ENCODE measurements around the gene ROPN1B.
A peak's percentile ranks its signal among the peaks of the same experiment; 100 is the strongest.
"Not testable (repeated sequence)": the region's sequence is repeated elsewhere in the genome, so short reads cannot be mapped to it uniquely, and the experiment has no call there.

The ROPN1B gene

DNA sequence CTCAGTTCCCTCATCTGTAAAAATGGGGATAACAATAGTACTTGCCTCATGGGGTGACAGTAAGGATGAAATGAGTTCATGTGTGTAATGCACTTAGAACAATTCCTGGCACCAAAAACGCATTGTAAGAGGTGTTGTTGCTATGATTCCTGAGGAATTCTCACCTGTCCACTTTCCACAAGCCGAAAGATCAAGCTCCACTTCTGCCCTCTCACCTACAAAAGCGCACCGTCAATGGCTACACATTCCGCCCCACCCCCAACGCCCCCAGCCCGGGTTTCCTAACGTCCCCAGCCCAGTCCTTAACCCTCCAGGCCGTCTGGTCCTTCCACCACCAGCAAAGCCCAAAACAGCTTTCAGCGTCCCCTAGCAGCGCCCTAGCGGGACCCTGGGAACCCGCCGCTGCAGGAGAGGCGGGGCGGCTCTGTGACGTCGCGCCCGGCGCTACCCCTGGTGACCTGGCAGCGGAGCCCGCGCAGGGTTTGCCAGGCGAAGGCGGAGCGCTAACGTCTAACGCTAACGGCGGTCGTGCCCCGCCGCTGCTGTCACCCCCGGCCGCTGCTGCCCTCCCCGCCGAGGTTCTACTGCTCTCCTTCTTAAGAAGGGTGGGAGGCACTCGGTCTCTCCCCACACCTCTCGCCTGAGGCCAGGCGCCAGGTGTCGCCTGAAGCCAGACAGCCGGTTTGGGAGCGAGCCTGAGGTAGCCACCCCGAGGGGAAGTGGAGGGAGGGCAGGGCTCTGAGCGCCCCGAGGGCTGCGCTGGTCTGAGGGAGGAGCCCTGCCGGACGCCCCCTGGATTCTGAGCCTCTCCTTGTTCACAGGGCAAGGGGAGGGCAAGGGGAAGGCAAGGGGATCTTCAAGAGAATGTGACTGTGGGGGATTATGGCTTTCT, at the start of gene ROPN1B:
Gene ROPN1B (plus strand): TSS at position 478 of the 892 bp plus-strand sequence. CDS start 2,877 bp downstream, outside the sequence.
- DNase-seq: not testable (repeated sequence)

- not testable (repeated sequence) for DNase-seq
These were observed 48.8 kb upstream of the ROPN1B start for GRCh38 chr3:125920191-125920590.

DNA sequence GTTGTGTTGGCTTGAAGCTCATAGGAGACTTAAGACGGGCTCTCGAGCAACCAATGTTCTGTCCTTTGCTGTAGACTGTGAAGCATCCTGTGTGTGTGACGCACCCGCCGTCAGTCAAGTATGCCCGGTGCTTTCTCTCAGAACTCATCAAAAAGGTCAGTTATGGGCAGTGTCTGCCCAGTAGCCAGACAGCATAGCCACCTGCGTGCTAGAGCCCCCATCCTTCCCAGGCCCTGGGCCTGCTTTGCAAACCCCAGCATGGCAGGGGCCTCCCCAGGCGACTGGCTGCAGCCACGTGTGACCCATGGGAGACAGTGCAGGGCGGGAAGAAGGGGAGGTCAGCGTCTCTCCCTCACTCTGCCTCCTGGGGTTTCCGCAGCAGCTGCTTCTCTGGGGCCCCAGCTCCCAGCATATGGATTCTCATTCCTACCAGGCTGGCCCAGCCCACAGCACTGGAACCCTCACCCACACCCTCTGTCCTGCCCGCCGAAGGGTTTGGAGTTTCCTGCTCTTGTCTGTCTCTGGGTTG, 48.2 kb upstream of the ROPN1B start:
- not testable (repeated sequence) for DNase-seq

- DNase-seq: peak; percentile 35
These were observed 47.3 kb upstream of the ROPN1B start for GRCh38 chr3:125921712-125922111.

- not testable (repeated sequence) for DNase-seq
These were observed 45.5 kb upstream of the ROPN1B start for GRCh38 chr3:125923324-125924115.

- DNase-seq: not testable (repeated sequence)
These were observed 44.7 kb upstream of the ROPN1B start for GRCh38 chr3:125924276-125924675.

- not testable (repeated sequence) for DNase-seq
These were observed 43.3 kb upstream of the ROPN1B start for GRCh38 chr3:125925727-125926126.

DNA sequence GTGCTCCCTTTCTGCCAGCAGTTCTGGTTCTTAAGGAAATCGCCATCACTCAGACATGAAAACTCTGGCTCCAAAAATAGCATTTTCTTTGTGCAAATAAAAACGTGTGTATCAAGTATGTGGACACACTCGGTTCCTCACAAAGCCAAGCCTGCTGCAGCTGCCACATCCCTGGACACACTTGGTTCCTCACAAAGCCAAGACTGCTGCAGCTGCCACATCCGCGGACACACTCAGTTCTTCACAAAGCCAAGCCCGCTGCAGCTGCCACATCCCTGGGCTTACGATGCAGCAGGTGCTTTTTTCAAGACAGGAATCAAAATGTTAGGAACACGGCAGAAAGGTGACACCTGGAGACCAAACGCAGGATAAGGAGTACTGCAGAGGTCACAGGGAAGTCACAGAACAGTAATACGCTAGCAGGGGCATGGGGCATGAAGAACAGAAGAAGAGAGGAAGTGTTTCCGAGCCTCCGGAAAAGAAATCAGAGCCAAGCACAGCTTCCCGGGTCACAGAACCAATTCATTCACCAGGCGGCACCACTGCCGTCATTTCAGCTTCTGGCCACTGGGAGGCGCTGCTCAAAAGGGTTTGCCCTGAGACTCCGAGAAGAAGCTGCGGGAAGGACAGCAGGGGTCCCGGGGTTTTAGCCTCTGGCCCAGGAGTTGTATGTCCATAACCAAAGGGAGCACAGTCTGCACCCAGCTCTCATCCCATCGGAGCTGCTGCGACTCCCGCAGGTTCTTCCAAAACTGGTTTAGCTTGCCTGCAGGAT, 40.0 kb upstream of the ROPN1B start:
- peak; percentile 37 for DNase-seq

- not testable (repeated sequence) for DNase-seq
These were observed 39.2 kb upstream of the ROPN1B start for GRCh38 chr3:125929765-125930164.

DNA sequence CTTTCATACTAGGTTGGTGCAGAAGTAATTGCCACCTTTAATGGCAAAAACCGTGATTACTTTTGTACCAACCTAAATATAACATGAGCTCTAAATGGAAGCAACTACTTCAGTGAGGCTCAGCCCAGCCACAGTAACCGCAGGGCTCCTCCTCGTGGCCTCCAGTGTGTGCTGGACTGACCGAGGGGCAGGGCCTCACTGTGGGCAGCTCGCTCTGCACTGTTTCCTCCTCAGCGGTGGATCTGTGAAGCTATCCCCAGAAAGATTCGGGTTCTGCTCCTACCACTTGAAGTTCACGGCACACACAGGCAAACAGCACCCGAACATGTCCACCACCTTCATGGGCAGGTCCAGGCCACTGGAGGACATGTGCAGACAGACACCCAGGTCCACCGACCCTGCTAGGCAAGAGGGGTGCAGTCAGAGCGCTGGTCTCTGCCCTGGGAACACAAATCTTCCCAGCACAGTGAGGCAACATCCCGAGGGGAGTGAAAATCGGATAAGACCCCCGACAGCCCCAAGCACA, 37.6 kb upstream of the ROPN1B start:
- not testable (repeated sequence) for DNase-seq

- not testable (repeated sequence) for DNase-seq
These were observed 35.4 kb upstream of the ROPN1B start for GRCh38 chr3:125933397-125934173.

DNA sequence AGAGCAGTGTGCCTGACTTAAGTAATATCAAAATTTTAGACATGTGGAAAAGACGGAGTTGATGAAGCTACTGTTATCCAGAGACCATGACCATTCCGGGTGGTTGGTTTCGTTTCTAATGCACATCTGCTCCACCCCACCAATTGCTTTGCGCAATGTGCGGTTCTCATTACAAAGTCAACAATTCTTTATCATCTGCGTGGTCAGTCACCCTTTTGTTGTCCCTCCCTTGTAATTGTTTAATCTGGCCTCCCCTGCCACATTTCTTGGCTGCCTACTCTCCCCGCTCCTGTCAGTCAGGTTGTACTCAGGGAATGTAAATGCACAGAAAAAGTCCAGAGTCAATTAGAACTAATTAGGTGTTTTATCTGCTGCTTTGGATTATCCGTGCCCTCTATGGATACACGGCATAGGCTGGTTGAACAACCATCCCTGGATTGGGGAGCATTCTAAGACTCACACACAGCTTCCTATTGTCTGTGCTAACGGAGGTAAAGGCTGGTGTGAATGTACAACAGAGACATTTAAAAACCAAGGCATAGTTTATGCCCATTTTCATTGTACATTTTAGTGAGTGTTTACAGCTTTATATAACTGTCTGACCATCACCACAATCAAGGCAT, 33.6 kb upstream of the ROPN1B start:
- DNase-seq: not testable (repeated sequence)

GRCh38 chr3:125936210-125936815, 32.7 kb upstream of the ROPN1B start:
- not testable (repeated sequence) for DNase-seq

GRCh38 chr3:125936891-125937290, 32.1 kb upstream of the ROPN1B start:
- DNase-seq: not testable (repeated sequence)

GRCh38 chr3:125947806-125948205, 21.2 kb upstream of the ROPN1B start:
- not testable (repeated sequence) for DNase-seq

- not testable (repeated sequence) for DNase-seq
These were observed 20.1 kb upstream of the ROPN1B start for GRCh38 chr3:125948901-125949300.

- DNase-seq: not testable (repeated sequence)
These were observed 17.8 kb upstream of the ROPN1B start for GRCh38 chr3:125951176-125951575.

DNA sequence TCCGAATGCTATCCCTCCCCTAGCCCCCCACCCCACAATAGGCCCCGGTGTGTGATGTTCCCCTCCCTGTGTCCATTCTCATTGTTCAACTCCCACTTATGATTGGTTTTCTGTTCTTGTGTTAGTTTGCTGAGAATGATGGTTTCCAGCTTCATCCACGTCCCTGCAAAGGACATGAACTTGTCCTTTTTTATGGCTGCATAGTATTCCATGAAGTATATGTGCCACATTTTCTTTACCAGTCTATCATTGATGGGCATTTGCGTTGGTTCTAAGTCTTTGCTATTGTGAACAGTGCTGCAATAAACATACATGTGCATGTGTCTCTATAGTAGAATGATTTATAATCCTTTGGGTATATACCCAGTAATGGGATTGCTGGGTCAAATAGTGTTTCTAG, 12.0 kb upstream of the ROPN1B start:
- DNase-seq: not testable (repeated sequence)

DNA sequence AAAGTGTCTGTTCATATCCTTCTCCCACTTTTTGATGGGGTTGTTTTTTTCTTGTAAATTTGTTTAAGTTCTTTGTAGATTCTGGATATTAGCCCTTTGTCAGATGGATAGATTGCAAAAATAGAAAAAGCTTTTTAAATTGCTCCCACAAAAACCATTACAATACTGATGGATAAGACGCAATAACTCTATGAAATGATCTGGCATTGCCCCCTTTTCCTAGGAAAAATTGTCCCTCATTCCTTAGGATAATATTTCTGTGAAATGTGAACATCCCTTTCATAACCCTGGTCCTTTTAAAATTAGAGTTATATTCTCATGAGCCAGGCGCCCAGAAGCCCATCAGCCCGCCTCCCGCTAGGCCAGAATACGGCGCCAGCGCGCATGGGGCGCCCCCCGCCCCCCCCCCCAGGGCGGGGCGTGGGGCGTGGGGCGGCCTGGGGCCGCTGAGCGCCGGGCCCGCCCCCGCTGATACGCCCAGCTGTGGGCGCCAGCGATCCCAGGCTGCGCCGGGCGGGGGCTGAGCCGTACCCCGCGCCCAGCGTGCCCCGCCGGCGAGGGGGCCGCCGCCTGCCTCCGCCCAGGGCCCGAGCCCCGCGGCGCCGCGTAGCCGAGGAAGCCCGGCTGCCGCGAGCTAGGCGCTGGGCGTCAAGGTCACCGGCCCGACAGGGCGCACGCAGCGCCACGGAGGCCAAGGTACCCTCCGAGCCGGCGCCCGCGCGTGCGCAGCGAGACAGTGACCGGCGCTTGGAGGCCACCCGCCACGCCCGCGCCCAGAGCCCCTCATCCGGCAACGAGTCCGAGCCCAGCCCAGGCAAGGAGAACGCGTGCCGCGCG, 11.1 kb upstream of the ROPN1B start:
- no peak for DNase-seq

Measured in DMS79 (cell line).